Coronary artery (tissue), 2 donors: ENCODE measurements around the gene TGM2.

ENCODE experiments used
- DNase-seq: peaks from one replicate; pipeline ENCODE4 v3.0.0-alpha.2; 2017; ENCODE audit warnings: low spot score
- H3K27ac ChIP-seq, 2 donors: fragments of 200-600 bp; sonication (generic); one replicate each; pipeline ENCODE4 v1.5.1; 2016 to 2019
- H3K4me3 ChIP-seq: fragments of 200-600 bp; sonication (generic); 2 replicates; pipeline ENCODE4 v1.5.1; 2016; ENCODE audit warnings: mild to moderate bottlenecking, moderate library complexity
- TF ChIP-seq, protein P1 (sequence below): fragments of 200-600 bp; sonication (generic); IDR thresholded peaks from one replicate; pipeline ENCODE4 v1.5.1; 2019; ENCODE audit warnings: antibody characterized with exemption

TGM2 gene

DNA sequence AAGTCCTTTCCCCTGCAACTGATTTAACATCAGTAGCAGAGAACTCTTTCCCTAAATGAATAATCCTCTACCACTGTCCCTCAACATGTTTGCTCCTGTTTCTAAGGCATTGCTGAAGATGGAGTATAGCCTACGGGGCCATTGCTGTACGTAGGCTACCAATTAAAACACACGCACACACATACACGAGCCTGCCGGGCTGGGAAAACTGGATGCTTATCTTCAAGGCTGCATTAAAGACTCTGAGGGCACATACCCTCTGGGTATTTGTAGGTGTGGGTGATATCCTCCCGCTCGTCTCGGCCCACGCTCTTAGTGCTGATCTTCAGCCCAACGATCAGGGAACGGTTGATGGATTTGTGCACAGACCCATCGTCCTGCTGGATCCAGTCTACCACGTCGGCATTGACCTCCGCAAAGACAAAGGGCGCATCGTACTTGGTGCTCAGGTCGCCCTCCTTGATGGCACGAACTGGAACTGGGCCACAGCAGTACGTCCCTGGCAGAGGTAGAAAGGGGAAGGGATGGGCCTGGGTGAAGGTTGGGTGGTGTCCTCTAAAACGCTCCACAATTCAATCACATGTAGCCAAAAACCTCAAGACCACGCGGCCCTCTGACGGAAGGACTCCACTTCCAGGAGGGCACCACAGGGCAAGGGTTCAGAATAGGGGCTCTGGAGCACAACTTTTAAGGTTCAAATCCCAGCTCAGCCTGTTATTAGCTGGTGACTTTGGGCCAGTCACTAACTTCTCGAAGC is 25.7 kb downstream of the TGM2 start:
- peak overlapping the region; percentile 8 to 40 for H3K27ac ChIP-seq
- TF ChIP-seq, protein P1, sequence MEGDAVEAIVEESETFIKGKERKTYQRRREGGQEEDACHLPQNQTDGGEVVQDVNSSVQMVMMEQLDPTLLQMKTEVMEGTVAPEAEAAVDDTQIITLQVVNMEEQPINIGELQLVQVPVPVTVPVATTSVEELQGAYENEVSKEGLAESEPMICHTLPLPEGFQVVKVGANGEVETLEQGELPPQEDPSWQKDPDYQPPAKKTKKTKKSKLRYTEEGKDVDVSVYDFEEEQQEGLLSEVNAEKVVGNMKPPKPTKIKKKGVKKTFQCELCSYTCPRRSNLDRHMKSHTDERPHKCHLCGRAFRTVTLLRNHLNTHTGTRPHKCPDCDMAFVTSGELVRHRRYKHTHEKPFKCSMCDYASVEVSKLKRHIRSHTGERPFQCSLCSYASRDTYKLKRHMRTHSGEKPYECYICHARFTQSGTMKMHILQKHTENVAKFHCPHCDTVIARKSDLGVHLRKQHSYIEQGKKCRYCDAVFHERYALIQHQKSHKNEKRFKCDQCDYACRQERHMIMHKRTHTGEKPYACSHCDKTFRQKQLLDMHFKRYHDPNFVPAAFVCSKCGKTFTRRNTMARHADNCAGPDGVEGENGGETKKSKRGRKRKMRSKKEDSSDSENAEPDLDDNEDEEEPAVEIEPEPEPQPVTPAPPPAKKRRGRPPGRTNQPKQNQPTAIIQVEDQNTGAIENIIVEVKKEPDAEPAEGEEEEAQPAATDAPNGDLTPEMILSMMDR: no peak
- H3K4me3 ChIP-seq: no peak overlapping the region
- DNase-seq: peak; percentile 57

DNA sequence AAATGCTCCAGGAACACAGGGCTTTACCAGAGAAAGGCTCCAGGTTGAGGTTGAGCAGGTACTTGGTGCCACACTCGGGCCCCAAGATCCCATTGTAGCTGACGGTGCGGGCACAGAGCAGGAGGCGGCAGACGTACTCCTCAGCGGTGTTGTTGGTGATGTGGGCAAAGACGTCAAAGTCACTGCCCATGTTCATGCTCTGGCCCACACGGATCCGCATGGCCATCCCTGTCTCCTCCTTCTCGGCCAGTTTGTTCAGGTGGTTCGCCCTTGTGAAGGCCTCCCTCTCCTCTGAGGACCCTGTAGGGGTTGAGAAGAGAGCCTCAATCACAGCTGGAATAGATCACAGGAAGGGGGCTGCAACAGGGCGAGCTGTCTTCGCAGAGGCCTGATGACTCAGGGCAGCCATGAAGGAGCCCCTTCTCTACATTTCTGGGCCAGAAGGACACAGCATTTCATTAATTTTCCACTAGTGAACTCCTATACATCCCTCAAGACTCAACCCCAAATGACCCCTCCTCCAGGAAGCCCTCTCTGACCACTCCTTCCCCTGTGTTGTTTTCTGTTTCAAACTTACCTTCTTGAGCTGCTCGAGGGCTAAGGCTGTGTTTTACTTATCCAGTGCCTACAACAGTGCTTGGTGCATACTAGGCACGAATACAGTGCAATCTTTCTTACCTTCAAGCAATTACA is 26.8 kb downstream of the TGM2 start:
- Histone ChIP-seq H3K27ac (peak overlapping the region in 1 of 2 donors; percentile 3), H3K4me3 (no peak overlapping the region)
- TF ChIP-seq, protein P1: no peak
- DNase-seq: no peak

DNA sequence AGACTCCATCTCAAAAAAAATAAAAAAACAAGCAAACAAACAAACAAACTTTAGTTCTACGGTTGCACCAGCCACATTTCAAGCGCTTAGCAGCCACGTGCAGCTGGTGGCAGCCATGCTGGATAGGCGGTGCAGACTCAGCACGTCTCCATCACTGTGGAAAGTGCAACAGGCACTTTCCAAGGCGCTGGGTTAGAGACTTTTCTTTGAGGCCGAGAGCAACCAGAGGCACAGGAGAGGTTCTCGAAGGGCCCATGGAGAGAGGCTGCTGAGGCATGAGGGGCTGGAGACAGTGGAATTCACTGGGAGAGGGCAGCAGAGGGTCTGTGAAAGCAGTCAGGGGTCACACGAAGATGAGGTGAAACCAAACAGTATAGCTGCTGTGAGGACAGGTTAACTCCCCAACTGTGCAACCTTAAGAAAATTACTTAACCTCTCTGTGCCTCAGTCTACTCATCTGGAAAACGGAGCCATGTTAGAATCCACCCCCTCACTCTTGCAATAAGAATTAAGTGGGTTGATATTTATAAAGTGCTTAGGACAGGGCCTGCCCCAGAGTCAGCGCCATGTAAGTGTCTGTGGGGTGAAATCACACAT is 27.5 kb downstream of the TGM2 start:
- no peak for DNase-seq
- TF ChIP-seq, protein P1: no peak
- peak overlapping the region in 1 of 2 donors; percentile 3 for H3K27ac ChIP-seq

DNA sequence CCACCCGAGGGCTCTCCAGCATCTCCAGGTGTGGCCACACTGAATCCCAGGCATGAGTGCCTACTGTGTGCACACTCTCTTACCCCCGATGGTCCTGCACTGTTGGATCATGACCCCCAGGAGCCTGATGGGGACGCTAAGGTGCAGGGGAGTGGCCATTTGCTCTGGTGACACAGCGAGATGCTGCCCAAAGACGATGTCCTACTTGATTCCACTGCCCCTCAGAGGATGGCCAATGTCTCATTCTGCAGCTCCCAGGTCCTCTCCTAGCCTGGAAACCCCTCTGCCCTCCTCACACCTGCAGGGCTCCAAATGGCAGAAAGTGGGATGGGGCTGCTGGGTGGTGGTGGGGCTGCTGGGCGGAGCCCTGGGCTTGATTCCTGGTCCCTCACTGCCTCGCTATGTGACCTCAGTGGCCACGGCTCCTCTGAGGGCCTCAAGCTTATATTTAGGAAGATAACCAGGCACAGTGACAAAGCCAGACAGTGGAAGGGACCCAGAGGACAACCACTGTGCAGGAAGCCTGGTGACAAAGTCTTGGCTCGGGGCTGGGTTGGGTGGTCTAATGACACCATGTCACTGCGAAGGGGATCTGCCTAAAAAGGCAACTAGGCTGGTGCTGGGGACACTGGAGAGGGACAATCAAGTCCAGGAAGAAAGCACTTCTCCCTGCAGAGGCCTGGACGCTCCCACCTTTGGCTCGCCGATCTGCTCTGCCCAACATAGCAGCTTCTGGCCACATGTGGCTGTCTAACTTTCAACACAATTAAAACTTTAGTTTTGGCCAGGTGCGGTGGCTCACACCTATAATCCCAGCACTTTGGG is 28.4 kb downstream of the TGM2 start:
- Histone ChIP-seq H3K27ac (peak overlapping the region; percentile 50 to 86), H3K4me3 (no peak overlapping the region)
- DNase-seq: no peak
- TF ChIP-seq, protein P1: no peak

More for the DNA sequence above, 27.5 kb downstream of the TGM2 start:
- no peak overlapping the region for H3K4me3 ChIP-seq

DNA sequence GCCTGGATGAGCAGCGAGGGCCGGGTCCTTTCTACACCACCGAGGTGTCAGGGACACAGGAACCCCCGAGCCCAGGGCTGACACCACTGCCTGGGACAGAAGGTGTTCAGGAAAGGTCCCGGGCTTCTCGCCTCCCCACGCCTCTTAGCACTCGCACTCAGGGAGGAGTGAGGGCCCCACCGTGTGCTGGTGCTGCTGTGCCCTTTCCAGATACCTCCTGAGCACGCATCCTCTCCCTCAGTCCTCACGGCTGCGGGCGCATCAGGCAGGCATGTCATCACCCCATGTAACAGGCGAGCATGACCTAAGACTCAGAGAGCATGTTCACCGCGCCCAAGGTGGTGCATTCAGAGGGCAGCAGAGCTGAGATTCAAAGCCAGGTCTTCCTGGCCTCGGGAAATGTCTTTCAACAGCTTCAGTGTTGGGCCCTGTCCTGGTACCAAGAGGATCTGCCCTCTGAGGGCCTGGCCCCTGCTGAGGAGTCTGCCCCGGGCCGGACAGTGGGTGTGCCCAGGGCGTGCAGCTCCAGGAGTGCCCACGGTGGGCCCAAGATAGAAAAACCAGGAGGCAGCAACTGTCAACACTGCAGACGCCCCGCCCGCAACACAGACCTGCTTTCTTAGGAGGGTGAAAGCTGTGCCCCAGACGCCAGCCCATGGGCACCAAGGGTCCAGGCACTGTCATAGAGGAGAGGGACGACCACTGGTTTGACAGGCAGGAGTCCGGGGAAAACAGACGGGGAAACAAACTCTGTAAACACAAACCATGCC is 29.2 kb downstream of the TGM2 start:
- no peak for DNase-seq
- TF ChIP-seq, protein P1: no peak
- H3K27ac ChIP-seq: peak overlapping the region; percentile 50 to 86
- H3K4me3 ChIP-seq: no peak overlapping the region

DNA sequence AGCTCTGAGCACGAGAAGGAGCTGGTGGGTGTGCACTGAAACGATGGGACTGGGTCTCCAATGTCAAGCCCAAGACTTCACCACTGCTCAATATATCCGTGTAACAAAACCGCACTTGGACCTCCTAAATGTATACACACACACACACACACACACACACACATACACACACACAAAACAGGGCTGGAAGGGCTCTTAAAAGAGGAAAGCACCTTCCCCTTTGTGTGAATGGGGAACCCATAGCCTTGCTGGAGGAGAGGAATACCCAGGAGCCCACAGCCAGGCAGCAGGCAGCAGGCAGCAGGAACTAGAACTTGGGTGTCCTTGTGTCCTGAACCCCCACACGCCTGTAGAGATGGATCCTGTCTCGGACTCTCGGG is 29.8 kb downstream of the TGM2 start:
- peak overlapping the region; percentile 39 to 86 for H3K27ac ChIP-seq
- no peak for DNase-seq
- no peak overlapping the region for H3K4me3 ChIP-seq

More for the DNA sequence above, 29.8 kb downstream of the TGM2 start:
- TF ChIP-seq, protein P1: no peak
